OCI-M1 (cell line): ENCODE results near the gene LRRC75A.

Experiments used
- DNase-seq: peaks from one replicate; lab custom pipeline; 2025; lab: John Stamatoyannopoulos, UW

Gene LRRC75A, protein sequence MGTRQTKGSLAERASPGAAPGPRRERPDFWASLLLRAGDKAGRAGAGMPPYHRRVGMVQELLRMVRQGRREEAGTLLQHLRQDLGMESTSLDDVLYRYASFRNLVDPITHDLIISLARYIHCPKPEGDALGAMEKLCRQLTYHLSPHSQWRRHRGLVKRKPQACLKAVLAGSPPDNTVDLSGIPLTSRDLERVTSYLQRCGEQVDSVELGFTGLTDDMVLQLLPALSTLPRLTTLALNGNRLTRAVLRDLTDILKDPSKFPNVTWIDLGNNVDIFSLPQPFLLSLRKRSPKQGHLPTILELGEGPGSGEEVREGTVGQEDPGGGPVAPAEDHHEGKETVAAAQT

DNA sequence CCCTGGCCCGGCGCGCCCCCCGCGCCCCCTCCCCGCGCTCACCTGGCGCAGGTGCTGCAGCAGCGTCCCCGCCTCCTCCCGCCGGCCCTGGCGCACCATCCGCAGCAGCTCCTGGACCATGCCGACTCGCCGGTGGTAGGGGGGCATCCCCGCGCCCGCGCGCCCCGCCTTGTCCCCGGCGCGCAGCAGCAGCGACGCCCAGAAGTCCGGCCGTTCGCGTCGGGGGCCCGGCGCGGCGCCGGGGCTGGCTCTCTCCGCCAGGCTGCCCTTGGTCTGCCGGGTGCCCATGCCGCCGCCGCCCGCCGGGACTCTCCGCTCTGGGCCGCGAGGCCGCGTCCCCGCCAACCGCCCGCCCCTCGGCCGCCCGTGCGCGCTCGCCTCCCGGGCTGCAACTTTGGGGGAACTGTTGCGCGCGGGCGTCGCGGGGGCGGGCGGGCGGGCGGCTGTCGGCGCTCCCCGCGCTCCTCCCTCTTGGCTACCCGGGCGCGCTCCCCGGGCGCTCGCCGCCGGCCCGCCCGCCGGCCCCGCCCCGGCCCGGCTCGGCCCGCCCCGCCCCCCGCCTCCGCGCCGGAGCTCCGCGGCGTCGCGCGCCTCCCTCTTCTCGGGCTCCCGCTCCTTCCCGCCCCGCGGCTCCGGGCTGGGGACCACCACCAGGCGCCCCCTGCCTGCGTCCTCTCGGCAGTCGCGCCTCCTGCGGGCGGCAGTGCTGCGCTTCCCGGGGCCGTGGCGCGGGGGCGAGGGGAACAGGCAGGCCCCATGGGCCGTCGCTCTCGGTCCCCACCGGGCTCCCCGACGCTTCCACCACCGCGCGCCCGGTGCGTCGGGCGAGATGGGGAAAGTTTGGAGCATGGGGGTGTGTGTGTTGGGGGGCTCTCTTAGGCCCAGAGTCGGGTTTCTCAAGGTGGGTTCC, at the start of gene LRRC75A:
Gene LRRC75A, minus strand, starts transcription at position 491 of the 910 bp plus-strand sequence. Its CDS starts 203 bp downstream, at position 288.
- DNase-seq, result no peak

DNA sequence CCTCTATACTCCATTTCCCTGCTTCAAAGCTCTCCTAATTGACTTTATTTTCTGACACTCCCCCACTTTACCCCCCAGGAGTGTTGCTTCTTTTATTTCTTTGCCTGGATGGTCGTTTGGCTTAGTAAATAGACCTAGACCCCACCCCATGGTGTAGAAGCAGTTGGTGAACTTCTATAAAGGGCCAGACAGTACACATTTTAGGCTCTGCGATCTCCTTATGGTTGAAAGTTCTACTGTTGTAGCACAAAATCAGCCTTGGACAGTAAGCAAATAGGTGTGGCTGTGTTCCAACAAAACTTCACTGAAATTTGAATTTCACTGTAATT, 45.1 kb upstream of the LRRC75A start:
- DNase-seq, result no peak

DNA sequence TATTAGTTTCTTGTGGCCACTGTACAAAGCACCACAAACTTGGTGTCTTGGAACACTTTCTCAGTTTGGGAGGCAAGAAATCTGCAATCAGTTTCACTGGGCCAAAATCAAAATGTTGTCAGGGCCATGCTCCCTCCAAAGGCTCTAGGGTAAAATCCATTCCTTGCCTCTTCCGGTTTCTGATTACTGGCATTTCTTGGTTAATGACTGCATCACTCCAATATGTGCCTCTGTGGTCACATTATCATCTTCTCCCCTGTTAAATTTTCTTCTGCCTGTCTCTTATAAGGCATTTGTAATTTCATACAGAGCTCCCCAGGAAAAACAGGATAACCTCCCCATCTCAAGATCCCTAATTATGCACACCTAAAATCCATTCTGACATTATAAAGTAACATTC, 42.2 kb upstream of the LRRC75A start:
- no peak for DNase-seq

DNA sequence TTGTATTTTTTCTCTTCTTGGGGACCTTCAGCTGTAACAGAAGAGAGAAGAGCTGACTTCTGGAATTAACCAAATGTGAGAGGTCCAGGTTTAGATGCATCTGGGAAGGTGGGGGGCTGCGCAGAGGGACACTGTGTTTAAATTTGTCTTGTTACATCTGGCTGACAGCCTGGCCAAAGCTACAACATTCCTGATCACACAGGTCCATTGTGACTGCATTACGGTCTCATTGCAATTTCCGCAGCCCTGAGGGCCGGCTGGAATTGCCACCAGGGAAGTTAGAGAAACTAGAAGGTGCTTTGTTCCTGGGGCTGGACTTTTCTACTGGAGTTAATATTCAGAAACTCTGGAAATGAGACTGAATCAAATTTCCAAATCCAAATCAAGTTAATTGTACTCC, 37.9 kb upstream of the LRRC75A start:
- no peak for DNase-seq

DNA sequence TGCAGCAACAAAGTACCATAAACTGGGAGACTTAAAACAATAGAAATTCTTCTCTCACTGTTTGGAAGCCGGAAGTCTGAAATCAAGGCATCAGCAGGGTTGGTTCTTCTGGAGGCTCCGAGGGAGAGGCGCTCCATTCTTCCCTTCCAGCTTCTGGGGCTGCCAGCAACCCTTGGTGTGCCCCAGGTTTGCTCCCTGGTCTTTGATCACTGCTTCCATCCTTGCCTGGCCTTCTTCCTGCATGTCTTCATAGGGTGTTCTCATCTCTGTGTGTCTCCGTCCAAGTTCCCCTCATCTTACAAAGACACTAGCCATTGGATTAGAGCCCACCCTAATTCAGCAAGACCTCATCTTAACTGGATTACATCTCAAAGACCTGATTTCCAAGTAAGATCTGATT, 35.3 kb upstream of the LRRC75A start:
- no peak for DNase-seq

DNA sequence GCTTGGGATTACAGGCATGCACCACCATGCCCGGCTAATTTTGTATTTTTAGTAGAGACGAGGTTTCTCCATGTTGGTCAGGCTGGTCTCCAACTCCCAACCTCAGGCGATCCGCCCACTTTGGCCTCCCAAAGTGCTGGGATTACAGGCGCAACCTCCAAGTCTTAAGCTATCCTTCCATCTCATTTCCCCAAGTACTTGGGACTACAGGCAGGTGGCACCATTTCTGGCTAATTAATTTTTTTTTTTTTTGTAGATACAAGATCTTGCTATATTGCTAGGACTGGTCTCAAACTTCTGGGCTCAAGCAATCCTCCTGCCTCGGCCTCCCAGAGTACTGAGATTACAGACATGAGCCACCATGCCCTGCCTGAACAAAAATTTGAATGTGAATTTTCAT, 33.6 kb upstream of the LRRC75A start:
- DNase-seq, result peak; percentile 1

DNA sequence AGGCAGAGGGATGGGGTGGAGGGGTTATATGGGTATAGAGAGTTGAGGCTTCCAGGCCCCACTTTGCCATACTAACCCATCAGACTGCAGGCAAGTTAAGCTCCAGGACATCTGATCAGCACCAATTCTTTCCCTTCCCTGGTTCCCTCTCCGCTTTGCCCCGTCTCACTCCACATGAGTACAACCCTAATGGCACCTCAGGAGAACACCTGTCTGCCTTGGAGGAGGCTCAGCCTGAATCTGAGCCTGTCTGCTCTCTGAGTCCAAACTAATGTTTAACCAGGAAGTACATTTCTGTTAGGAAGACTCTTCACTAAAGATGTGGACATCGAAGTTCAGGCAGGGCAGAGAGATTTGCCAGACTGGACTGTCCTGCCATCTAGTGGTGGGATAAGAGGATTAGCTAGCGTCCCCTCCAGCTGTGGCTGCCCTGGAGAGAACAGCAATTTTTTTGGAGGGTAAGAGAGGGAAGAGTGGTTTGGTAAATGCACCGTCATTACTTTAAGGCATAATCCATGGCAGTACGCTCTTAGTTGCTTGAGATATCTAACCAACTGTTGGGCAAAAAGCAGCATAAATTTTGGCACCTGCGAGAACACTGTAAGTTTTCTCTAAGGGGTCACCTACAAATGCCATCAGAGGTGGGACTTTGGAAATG, 29.2 kb upstream of the LRRC75A start:
- peak; percentile 85 for DNase-seq

DNA sequence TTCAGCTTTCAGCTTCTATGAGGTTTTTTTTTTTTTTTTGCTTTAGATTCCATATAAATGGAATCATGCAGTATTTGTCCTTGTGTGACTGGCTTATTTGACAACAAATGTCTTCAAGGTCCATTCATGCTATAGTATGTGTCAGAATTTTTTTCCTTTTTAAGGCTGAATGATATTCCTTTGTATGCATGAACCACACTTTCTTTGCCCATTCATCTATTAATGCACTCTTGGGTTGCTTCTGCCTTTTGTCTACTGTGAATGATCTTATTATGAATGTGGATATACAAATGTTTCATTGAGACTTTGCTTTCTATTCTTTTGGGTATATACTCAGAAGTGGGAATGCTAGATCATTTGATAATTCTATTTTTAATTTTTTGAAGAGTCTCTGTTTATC, 27.0 kb upstream of the LRRC75A start:
- no peak for DNase-seq

DNA sequence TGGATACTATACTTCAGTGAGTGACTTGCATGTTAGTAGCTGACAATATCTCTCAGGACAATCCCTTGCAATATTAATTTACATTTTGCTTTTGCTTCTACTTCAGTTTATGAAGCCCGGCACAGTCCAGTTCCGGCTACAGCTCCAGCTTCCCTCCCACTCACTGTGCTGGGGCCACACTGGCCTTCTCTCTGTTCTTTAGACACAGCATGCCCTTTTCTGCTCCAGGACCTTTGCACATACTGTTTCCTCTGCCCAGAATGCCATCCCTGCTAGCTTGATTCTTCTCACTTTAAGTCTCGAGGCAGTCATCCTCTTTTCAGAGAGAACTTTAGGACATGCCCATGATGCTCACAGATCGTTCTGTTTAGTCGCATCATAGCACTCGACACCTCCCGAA, 25.5 kb upstream of the LRRC75A start:
- DNase-seq, result no peak

DNA sequence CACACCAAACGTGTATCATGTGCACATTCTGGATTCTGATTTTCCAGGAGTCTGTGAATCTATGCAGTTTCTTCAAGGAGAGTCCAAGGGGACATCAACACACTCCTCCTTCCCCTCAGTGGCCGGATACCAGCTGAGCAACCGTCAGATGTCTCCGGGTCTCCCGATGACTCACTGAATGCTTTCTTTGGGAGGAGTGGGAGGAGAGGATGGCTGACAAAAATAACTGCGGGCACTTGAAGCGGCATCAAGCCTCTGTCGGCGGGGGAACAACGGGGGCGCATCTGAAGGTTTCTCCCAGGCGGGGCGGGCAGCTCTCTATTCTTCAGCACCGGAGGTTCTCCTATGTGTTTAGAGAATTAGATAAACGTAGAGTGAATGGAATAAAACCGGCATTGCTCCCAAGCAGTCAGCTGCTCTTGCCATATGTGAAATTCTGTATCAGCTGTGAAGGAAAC, 24.6 kb upstream of the LRRC75A start:
- no peak for DNase-seq

DNA sequence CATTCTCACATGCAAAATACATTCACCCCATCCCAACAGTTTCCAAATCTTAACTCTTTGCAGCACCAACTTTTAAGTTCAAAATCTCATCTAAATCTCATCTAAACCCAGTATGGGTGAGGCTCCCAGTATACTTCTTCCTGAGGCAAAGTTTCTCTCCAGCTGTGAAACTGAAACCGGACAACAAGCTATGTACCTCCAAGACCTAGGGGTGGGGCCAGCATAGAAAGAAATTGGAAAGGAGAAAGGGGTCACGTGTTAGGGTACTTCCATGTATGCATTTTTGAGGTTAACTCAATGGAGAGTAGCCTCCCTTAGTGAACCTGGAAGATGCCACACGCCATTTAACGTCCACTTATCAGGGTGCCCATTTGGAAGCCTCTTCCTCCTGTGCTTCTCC, 23.9 kb upstream of the LRRC75A start:
- peak; percentile 51 for DNase-seq

DNA sequence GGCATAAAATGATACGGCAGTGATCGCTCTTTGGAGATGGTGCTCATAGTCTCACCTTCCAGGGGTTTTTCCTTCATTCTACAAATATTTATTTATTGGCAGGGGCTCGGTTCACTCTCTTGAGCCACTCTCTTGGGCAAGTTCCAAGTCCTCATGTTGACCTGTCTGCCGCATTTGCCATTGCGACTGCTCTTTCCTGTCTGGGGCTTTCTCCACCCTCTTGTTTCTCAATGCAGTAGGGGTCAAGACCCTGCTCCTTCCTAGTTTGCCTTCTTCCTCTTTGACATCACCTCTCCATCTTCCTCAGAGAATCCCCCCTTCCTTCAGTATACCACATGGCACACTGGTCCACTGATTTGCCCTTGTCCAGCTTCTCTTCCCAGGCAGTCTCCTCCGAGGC, 21.9 kb upstream of the LRRC75A start:
- DNase-seq, result no peak

DNA sequence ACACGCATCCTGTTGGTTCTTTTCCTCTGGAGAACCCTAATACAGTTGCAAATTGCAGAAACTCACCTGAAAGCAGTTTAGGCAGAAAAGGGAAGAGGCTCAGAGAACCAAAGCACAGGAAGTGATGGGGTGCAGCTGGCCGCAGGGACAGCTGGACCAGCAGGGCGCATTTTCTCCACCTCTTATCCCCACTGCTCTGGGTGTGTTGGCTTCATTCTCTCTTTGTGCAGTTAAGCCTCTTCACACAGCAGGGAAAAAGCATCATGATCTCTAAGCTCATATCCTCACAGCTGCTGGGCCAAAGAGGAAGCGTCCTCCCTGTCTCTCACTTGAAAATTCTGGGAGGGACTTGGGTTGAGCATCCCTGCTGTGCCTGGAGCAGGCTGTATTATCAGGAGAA, 20.0 kb upstream of the LRRC75A start:
- DNase-seq, result no peak

DNA sequence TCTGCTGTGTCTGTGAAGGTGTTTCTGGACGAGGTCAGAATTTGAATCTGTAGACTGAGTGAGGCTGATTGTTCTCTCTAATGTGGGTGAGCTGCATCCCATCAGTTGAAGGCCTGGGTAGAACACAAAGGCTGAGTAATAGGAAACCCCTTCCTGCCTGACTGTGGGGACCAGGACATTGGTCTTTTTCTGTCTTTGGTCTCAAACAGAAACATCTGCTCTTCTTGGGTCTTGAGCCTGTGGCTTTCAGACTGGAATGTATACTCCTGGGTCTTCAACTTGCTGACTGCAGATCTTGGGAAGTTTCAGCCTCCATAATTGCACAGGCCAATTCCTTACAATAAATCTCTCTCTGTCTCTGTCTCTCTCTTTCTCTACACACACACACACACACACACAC, 19.6 kb upstream of the LRRC75A start:
- DNase-seq, result no peak

DNA sequence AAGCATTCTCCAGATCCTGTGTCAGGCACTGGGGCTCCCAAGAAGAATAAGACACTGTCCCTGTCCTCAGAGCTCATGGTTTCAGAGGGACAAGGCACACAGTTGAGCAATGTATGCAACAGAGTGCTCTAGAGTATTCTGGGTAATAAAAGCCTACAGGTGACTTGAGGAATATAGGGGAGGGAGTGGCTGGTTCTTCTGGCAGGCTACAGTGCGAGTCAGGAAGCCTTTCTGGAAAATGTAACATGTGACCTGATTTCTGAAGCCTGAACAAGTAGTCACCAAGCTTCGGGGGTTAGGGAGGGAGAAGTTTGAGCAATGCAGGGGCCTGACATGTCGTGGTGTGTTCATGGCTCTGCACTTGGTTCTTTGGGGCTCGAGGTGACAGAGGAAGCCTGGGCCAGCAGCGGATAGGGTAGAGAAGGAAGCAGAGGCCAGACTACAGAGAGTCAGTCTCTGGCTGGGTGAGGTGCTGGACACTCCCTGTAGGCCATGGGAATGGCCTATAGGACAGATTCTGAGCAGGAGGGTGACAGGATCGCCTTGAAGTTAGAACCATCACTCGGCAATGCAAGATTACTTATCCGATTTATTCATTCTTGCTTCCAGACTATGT, 16.0 kb upstream of the LRRC75A start:
- DNase-seq, result no peak

DNA sequence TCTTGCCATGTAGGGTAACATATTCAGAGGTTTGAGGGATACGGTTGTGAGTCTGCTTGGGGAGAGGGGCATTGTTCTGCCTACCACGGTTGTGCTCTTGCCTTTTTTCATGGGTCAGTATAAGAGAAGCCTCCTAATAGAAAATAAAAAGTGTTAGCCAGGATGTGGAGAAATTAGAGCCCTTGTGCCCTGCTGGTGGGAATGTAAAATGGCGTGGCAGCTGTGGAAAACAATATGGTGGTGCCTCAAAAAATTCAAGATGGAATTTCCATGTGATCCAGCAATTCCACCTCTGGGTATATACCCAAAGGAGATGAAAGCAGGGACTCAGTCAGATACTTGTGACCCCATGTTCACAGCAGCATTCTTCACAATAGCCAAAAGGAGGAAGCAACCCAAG, 14.2 kb upstream of the LRRC75A start:
- no peak for DNase-seq

DNA sequence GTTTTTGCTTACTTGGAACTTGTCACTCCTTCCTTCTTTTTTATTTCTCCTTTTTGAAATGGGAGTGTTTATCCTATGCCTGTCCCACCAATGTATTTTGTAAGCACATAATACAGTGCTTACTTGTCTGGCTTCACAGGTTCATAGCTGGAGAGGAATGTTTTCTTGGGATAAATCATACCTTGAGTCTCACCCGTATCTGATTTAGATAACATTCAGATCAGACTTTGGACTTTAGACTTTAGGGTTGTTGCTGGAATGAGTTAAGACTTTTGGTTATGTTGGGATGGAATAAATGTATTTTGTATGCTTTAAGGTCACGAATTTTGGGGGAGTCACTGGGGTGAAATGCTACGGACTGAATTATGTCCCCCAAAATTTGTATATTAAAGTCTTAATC, 13.0 kb upstream of the LRRC75A start:
- no peak for DNase-seq

DNA sequence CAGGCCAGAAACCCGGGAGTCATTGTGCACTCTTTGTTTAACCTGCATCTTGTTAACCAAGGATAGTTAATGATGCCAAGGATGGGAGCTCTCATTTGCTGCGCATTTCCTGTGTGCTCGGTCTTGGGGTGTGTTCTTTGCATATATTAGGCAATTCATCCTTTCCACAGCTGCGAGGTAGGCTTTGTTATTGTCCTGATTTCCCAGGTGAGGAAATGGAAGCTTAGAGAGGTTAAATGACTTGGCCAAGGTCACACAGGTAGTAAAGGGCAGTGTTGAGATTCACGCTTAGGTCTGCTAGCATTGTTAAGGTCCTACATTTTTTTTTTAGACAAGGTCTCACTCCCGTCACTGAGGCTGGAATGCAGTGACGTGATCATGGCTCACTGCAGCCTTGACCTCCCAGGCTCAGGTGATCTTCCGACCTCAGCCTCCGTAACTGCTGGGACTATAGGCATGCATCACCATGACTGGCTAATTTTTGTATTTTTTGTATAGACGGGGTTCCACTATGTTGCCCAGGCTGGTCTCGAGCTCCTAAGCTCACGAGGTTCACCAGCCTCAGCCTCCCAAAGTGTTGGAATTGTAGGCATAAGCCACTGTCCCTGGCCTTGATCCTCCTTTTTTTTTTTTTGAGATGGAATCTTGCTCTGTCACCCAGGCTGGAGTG, 5.0 kb upstream of the LRRC75A start:
- DNase-seq, result no peak

DNA sequence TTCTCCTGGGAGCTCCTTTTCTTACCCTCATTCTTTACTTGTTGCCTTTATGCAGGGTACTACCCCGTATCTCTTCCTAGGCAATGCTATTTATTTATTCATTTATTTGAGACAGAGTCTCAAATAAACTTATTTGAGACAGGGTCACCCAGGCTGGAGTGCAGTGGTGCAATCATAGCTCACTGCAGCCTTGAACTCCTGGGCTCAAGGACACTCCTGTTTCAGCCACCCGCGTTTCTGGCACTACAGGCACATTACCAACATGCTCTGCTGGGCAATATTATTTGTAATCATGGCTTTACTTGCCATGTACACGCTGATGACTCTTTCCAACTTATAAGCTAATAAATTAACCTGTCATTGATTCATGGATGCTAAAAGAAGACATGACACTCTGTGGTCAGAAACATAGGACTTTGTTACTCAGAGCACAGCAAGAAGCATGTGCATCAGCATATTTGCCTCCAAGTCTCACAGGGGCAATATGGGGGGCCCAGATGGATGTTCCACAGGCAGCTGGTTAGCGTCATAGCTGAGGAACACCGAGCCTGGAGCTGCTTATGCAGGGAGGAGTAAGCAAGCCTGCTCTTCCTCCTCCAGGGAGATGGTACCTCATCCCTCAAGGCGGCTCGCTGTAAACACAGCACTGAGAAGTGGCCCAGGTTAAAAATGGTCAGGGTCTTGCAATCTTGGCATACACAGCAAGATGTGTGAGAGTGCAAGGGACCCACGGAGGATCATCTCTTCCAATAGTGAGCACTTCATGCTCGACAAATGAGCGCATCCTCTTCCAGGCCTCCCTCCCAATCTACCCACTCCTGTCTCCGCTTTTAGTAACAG, 4.2 kb upstream of the LRRC75A start:
- no peak for DNase-seq

DNA sequence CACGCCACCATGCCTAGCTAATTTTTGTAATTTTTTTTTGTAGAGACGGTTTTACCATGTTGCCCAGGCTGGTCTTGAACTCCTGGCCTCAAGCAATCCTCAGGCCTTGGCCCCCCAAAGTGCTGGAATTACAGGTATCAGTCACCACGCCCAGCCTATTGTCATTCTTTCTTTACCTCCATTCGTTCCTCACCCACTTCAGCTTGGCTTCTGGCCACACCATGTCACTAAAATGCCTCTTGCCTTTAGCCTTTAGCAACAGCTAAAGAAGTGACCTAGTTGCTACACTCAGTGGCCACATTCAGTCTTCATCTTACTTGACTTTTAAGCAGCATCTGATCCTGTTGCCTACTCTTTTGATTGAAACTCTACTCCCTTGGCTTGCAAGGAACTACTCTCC, 3.6 kb upstream of the LRRC75A start:
- DNase-seq, result no peak

DNA sequence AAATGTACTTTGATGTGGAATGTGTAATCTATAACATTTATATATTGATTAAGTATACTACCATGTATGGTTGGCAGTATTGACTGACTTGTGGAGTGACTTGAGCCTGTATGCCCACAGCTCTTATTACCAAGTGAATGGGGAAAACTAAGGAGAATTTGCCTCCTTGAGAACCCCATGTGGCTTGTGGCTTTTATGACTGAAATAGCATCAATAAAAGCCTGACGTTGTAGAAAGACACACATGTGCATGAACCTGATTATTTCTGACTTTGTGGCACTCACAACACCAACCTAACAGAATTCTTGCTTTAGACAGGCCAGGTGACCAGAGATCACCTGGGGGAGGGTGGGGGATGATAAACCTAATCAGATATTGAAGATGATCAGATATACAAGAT, 2.1 kb upstream of the LRRC75A start:
- no peak for DNase-seq
